ENCODE results near the gene GTF2I.

DNA sequence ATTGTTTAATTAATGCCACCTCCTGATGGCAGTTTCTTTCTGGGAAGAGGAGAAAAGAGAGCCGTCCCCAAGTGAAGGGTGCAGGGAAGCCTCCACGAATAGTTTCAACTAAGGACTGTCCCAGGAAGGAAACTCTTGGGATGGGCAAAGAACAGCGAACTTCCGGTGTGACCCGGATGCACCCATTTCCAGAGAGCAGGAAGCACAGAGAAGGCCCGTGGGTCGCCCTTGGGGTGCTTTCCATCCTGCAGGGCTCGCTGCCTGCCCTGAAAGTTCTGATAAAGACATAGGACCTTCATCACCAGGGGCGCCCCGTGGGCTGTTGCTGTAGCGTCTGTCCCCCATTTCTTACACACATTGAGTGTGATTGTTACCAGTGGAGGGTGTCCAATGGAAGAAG, 27.0 kb downstream of the GTF2I start:
- no peak for TF ChIP-seq CTCF (conservative IDR thresholded peaks at IDR 0.05; ENCODE audit: low read depth, low read length)
- TF ChIP-seq EZH2phosphoT487 (IDR thresholded peaks at IDR 0.05; ENCODE audit: borderline replicate concordance, low read length) = no peak
- TF ChIP-seq EZH2 (IDR thresholded peaks at IDR 0.05; ENCODE audit: low read length, unreplicated experiment) = no peak

Data from PC-3 (cell line).